ENCODE results near the gene RAB36.

RAB36 gene

DNA sequence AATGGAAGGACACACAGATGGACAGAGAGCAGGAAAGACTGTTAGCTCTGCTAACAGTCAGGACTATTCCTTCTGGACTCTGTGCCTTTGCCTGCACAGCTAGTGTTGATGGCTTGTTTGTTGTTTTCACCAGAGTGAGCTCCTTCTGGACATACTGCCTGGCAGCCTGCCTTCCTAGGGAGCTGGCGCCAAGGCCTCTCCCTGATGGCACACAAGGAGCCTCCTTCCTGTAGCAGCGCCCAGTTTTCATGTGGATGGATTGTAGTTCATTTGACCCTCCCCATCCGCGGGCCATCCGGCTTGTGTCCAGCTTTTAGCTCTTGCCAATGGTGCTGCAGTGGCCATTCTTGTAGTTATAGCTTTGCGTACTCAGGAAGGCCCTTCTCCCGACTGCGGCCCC, 18.4 kb downstream of the RAB36 start:
- peak; percentile 21 for DNase-seq

DNA sequence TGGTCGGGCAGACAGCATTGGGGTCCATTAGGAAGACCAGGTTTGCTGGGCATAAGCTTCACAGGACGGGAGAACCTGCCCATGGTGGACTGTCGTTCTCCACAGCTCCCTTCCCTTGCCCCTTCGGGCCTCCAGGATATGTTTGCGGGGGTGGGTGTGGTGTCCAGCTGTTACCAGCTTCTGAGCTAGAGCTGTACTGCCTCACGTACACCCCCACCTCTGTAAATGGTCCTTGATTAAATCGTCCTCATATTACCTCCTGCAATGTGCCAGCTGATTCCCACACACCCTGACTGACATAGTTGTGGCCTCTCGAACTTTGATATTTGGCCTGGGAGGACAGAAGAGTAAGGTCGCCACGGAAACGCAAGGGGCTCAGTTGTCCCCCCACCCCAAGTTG, 18.8 kb downstream of the RAB36 start:
- DNase-seq, result no peak

DNA sequence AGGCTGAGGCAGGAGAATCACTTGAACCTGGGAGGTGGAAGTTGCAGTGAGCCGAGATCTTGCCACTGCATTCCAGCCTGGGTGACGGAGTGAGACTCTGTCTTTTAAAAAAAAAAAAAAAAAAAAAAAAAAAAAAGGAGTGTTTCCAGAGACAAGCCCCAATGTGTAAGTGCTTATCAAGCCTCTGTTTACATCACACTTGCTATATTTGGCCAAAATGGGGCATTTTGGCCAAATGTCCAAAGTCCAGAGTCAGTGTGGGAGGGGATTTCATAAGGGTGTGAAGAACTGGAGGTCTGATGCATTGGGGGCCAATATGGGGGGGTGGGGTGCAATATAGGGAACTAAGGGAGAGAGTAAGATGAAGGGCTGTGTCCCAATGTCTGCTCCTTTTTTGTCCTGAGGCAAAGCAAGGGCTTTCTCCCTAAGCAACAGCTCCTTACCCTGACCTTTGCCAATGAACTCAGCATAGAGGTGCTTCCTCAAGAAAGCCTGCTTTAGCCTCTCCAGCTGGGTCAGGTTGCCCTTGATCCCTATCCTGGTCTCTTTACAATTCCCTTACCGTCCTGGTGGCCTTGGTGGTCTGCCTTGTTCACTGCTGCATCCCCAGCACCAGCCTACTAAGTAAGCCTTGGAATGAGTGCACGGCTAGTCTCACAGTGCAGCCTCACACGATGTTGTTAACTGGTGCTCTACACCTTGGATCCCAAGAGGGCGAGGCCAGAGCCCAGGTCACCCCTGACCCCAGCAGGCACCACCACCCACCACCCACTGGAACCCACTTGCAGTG, 21.0 kb downstream of the RAB36 start:
- no peak for DNase-seq

DNA sequence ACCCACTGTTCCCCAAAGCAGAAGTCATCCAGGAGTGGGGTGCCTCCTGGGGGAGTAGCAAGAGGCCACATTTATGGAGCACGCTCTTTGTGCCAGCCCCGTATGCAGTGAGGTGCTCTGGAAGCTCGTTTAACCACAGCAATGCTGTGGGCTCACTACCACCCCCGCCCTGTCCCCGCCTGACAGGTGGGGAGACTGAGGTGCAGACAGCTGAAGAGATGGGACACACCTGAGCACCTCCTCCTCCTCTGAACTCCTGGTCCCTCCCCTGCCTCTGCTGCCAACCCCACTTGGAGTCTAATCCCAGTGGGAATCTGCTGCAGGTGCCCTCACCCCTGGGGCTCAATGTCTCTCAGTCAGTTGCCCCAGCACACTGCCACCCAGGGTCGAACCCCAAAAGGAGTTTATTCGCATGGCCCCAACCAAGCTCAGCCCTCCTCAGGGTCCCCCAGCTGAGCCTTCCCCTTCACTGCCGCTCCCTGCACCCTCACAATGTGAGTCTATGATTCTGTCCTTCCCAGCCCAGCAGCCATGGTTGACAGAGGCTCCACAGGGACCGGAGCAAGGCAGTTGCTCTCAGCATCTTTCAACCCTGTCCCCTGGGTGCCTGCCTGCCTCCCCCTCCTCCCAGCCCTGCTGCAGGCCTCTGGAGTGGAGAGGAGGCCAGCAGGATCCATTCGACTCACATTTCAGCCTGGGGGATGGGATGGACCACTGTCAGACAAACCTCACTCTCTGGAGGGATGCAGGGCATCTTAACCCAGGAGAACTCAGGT, 21.8 kb downstream of the RAB36 start:
- peak; percentile 76 for DNase-seq

DNA sequence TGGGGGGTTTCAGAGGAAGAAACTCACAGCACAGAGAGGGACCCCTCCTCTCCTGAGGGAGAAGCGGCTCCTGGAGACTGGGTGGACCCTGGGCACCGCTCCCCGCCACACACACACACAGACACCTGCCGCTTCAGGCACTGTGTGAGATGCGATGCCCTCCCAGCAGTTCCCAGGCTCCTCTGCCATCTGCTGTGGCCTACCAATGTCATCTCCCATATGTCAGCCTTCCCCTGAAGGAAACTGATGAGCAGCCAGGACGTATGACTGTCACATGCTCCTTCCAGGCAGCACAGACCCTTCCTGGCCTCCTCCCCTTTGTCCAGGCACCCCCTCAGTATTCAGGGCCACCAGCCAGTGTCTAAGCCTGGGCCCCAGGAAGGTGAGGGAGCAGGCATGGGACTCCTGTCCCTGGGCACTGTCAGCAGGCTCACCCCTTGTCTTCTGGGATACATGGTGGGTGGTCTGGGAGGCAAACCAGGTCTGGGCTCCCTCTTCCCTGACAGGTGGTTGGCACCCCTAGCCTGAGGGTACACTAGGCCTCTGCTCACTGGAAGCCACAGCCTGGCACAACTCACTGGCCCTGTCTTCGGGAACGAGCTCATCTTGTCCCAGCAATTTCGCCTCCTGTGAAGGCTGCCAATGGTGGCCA, 23.2 kb downstream of the RAB36 start:
- DNase-seq, result peak; percentile 80

DNA sequence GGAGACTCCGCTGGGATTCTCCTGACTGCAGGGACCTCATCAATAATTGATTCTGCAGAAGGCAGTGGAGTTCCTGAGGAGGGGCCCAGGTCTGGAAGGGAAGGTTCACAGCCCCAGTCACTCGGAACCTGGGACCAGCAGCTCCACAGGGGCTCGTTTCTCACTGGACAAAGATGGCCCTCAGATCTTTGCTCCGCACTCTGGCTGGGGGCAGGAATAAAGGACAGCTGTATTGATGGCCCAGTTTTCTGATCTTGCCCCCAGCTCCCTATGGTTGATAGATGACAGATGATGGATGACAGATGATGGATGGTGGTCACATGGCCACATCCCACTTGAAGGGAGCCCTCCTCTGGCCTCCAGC, 23.7 kb downstream of the RAB36 start:
- no peak for DNase-seq

DNA sequence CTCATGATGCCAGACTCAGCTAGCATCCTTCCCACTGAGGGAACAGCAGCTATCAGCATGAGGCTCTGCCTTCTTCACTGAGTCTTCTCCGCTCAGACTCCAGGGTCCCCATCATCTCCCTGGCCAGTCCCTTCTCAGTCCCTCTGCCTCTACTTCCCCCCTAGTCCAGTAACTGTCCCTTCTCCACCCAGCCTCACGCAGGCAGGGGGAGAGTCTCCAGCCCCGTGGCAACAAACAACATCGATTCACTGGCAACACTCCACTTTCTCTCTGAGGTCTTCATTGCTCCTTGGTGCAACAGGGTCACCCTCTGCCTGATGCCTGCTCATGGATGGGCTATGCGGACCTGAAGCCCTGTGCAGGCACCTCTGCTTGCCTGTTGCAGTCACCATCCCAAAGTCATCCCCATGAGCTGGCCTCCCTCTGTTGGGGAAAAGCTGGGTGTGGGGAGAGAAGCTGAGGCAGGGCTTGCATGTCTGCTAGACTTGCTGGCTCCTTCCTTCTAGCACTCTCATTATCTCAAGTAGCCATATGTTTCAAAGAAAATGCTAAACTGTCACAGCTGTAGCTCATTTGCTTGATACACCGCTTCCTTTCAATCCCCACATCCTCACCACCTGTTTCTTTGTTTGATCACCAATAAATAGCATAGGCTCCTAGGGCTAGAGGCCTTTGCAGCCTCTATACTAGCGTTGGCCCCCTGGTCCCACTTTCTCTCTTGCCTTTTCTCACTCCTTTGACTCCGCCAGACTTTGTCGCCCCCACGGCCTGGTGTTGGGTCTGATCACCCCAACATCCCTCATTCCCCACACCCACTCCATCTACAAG, 30.8 kb downstream of the RAB36 start:
- DNase-seq, result peak; percentile 75

DNA sequence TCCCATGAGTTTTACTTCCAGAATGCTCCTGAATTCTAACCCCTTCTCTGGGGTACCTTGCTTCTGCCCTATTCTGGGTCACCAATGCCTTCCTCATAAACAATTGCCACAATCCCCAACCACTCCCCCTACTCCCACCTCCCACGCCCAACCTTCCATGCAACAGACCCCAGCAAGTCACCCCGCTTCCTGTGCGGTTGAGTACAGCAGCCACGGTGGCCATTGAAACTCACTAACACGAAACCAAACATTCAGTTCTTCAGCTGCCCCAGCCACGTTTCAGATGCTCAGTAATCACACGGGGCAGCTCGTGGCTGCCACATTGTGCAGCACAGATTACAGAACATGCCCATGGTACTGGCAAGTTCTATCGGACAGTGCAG, 31.4 kb downstream of the RAB36 start:
- no peak for DNase-seq

DNA sequence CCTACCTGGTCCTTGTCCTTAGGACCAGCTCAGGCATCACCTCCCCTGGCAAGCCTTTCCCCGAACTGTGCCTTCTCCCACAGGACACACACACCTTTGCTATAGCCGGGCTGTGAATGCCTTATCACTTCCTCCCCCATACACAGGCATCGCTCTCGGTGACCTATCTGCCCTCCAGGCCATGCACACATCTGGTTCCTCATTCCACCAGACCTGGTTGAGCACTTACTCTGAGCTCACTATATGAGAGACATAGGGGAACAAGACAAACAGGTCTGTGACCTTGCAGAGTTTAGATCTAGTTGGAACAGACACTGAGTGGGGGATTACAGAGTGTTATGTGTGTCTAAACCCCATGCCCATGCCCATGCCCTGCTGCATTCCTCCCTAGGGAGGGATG, 31.9 kb downstream of the RAB36 start:
- DNase-seq, result no peak

DNA sequence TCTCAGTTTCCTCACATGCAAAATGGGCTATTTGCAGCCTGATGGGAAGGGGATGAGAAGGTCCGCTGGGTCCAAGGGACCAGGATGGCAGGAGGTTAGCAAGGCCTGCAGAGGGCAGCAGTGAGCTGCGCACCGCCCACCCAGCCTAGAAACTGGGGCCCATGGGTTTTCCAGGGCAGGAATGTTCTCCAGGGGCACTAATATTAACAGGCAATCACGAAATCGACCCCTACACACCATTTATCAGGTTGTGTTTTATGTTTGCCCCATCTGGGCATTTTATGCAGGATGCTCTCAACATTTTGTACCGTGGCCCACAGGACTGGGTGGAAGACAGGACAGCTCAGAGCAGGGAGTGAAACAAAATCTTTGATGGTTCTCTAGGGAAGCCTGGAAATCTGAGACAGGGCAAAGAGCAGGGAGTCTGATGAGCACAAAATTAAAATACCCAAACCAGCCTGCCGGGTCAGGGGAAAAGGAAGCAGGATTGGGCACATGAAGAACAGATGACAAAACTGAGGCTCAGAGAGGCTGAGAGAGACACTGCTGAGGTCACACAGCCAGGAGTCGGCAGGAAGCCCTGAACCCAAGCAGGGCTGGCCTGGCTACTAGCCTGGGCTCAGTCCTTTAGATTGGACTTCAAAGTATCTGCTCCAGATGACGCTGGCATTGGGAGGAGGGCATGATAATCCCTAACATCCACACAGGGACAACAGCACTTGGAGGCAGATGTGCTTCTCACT, 33.4 kb downstream of the RAB36 start:
- peak; percentile 37 for DNase-seq

DNA sequence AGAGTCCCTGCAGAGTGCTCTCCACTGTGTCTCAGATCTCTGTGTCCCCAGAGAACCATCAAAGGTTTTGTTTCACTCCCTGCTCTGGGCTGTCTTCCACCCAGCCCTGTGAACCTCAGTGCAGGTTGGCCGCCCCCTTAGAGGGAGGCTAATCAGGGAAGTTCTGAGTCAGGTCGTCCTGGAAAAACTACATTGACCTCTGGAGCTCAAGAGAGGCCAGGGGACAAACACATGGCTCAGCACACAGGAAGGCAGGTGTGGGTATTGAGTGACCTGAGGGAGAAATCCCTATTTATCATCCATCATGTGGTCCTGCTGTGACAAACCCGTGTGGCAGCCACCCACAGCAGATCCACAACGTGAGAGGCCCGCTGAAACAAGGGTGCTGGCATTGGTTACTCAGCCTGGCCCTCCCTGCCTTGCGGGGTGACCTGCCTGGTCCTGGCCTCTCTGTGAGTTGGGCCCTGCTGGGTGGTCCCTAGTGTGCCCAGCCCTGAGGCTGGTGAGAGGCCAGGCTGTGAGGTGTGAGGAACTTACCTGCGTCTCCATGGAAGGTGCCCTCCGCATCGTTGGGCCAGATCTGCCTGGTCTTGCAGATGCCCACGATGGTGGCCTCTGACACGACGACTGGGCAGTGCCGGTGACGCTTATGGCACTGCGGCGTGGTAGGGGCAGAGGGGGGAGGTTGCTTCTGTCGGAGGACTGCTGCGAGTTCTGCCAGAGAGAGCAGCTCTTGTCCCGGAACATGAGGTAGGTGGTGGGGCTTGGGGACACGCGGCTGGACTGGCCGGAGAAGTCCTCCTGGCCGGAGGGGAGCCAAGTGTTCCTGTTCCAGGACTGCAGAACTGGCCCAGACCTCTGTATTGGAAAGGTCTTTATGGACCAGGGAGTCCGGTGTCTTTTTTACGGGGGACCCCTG, 34.4 kb downstream of the RAB36 start:
- DNase-seq, result peak; percentile 15

DNA sequence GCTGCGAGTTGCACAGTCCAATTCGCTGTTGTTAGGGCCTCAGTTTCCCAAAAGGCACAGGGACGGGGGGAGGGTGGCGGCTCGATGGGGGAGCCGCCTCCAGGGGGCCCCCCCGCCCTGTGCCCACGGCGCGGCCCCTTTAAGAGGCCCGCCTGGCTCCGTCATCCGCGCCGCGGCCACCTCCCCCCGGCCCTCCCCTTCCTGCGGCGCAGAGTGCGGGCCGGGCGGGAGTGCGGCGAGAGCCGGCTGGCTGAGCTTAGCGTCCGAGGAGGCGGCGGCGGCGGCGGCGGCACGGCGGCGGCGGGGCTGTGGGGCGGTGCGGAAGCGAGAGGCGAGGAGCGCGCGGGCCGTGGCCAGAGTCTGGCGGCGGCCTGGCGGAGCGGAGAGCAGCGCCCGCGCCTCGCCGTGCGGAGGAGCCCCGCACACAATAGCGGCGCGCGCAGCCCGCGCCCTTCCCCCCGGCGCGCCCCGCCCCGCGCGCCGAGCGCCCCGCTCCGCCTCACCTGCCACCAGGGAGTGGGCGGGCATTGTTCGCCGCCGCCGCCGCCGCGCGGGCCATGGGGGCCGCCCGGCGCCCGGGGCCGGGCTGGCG, 35.1 kb downstream of the RAB36 start, which contains the start of gene BCR:
Gene BCR, plus strand, starts transcription at position 209 of the 592 bp plus-strand sequence. CDS start 452 bp downstream, outside the sequence.
- DNase-seq, result peak; percentile 41

DNA sequence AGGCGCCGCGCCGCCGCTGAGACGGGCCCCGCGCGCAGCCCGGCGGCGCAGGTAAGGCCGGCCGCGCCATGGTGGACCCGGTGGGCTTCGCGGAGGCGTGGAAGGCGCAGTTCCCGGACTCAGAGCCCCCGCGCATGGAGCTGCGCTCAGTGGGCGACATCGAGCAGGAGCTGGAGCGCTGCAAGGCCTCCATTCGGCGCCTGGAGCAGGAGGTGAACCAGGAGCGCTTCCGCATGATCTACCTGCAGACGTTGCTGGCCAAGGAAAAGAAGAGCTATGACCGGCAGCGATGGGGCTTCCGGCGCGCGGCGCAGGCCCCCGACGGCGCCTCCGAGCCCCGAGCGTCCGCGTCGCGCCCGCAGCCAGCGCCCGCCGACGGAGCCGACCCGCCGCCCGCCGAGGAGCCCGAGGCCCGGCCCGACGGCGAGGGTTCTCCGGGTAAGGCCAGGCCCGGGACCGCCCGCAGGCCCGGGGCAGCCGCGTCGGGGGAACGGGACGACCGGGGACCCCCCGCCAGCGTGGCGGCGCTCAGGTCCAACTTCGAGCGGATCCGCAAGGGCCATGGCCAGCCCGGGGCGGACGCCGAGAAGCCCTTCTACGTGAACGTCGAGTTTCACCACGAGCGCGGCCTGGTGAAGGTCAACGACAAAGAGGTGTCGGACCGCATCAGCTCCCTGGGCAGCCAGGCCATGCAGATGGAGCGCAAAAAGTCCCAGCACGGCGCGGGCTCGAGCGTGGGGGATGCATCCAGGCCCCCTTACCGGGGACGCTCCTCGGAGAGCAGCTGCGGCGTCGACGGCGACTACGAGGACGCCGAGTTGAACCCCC, 35.8 kb downstream of the RAB36 start:
- DNase-seq, result no peak

DNA sequence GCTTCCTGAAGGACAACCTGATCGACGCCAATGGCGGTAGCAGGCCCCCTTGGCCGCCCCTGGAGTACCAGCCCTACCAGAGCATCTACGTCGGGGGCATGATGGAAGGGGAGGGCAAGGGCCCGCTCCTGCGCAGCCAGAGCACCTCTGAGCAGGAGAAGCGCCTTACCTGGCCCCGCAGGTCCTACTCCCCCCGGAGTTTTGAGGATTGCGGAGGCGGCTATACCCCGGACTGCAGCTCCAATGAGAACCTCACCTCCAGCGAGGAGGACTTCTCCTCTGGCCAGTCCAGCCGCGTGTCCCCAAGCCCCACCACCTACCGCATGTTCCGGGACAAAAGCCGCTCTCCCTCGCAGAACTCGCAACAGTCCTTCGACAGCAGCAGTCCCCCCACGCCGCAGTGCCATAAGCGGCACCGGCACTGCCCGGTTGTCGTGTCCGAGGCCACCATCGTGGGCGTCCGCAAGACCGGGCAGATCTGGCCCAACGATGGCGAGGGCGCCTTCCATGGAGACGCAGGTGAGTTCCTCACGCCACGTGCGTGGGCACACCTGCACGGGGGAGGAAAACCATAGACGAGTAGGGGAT, 36.5 kb downstream of the RAB36 start:
- DNase-seq, result no peak

DNA sequence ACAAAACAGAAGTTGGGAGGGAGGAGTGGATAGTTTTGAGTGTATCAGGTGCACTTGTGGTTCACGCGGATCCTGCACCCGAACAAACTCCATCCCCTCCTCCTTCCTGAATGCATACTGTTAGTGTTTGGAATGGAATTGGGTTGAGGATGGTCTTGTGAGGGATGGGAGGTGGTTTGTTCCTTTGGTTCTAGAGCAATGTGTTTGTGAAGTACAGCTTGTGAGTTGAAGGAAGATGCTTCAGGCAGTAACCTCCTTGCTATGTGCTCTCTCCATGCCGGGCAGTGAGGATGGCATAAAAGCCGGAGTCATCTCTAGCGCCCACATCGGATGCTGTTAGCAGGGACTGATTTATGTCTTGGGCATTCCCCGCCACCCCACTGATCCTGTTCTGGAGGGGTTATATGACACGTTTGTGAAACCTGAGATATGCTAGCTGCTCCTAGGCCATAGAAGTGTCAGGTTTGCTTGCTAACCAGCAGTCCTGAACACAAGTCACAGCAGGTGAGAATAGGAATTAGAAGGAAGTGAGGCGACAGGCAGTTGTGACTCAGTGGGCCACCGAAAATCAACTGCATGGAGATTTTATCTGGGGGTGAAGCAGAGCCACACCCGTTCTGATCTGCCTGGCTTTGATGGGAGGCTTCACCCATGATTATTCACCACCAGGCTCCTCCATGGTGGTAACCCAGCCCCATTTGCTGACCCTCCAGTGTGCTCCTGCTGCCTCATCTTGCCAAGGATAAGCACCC, 37.2 kb downstream of the RAB36 start:
- peak; percentile 43 for DNase-seq

DNA sequence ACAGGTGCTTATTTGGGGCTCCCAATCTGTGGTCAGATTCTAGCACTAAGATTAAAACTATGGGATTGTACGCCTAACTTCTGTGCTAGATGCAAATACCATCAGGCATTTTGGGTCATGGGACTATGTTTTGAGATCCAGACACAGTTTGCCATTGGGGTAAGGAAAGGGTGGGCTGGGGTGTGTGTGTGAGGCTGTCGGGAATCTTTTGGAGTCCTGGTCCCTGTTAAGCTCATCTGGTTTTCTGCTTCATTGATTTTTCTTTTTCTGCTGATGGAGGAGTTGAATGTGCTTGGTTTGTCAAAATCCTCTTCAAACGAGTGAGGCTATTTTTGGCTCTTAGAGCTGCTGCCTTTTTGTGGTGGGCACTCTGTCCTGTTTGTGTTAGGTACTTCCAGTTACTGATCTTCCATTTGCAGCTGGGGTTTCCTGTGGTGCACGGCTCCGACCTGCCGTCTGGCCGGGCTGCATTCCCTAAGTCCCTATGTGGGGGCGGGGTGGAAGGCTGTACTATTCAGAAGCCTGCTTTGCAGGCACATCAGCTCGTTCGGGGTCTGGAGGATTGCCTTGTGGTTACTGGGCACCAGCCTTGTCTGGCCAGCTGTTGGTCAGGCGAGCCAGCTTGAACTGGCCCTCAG, 37.9 kb downstream of the RAB36 start:
- DNase-seq, result peak; percentile 19

DNA sequence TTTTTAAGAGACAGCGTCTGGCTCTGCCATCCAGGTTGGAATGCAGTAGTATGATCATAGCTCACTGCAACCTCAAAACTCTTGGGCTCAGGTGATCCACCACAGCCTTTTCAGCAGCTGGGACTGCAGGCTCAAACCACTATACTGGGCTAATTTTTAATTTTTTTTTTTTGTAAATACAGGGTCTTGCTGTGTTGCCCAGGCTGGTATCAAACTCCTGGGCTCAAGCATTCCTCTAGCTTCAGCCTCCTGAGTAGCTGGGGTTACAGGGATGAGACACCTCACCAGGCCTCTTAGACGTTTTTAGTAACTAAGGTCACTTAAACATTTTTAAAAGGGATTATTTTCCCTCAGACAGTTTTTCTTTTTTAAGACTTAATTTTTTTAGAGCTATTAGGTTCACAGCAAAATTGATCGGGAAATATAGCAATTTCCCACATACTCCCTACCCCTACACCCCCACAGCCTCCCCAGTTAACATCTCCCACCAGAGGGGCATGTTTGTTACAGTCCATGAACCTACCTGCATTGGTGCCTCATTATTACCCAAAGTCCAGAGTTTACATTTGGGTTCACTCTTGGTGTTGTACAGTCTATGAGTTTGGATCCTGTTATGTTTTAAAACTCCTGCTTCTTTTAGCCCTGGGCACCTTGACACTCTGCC, 39.0 kb downstream of the RAB36 start:
- DNase-seq, result no peak

DNA sequence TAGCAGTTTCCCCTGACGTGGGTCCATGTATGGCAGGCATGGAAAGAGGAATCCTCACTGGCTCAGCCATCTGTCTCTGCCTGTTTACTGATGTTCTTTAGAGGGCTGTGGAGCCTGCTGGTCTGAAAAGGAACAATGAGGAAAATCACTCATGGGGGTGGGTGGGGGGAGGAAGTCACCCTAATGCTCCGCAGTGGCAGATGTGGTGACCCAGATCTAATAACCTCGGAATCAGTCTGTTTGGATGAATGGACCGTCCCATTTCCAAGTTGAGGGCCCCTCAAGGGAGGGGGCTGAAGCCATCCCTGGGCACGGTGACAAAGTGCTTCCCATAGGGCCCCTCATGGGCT, 39.5 kb downstream of the RAB36 start:
- peak; percentile 82 for DNase-seq

All from NCI-H2171 (cell line).